22Rv1 (cell line): ENCODE data around the gene CEP164.

Experiments
- H3K27ac ChIP-seq: fragments of 450-650 bp; 2 replicates; pipeline ENCODE4 v1.5.1; 2017
- ZFX ChIP-seq: fragments of 450-650 bp; IDR thresholded peaks from 2 replicates; pipeline ENCODE4 v1.6.1; 2017; ENCODE audit warnings: antibody characterized with exemption, borderline replicate concordance
- TF ChIP-seq, protein P1 (sequence below): fragments of 450-650 bp; IDR thresholded peaks from 2 replicates; pipeline ENCODE4 v1.5.1; 2017; ENCODE audit warnings: mild to moderate bottlenecking

CEP164 gene

GRCh38 chr11:117305145-117305544, 22.5 kb upstream of the CEP164 start:
- H3K27ac ChIP-seq, result no peak overlapping the region
- TF ChIP-seq ZFX, result no peak
- TF ChIP-seq, protein P1, sequence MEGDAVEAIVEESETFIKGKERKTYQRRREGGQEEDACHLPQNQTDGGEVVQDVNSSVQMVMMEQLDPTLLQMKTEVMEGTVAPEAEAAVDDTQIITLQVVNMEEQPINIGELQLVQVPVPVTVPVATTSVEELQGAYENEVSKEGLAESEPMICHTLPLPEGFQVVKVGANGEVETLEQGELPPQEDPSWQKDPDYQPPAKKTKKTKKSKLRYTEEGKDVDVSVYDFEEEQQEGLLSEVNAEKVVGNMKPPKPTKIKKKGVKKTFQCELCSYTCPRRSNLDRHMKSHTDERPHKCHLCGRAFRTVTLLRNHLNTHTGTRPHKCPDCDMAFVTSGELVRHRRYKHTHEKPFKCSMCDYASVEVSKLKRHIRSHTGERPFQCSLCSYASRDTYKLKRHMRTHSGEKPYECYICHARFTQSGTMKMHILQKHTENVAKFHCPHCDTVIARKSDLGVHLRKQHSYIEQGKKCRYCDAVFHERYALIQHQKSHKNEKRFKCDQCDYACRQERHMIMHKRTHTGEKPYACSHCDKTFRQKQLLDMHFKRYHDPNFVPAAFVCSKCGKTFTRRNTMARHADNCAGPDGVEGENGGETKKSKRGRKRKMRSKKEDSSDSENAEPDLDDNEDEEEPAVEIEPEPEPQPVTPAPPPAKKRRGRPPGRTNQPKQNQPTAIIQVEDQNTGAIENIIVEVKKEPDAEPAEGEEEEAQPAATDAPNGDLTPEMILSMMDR, result no peak

DNA sequence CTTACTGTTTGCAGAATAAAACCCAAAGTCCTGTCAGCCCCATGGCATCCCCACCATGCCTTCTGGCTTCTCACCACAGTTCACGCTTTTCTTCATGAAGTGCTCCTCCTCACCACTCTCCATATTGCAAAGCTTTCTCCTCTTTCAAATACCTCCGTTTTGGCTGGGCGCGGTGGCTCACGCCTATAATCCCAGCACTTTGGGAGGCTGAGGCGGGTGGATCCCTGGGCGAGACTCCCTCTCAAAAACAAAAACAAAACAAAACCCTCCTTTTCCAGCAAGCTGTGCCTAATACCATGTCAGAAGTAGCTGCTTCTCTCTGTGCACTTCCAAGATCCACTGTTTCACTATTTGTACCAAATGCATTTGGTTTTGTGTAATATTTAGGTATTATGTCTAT, 18.3 kb upstream of the CEP164 start:
- no peak overlapping the region for H3K27ac ChIP-seq
- TF ChIP-seq ZFX, result no peak
- TF ChIP-seq, protein P1, result no peak

GRCh38 chr11:117313091-117313490, 14.6 kb upstream of the CEP164 start:
- no peak overlapping the region for H3K27ac ChIP-seq
- TF ChIP-seq ZFX, result no peak
- TF ChIP-seq, protein P1, result no peak

DNA sequence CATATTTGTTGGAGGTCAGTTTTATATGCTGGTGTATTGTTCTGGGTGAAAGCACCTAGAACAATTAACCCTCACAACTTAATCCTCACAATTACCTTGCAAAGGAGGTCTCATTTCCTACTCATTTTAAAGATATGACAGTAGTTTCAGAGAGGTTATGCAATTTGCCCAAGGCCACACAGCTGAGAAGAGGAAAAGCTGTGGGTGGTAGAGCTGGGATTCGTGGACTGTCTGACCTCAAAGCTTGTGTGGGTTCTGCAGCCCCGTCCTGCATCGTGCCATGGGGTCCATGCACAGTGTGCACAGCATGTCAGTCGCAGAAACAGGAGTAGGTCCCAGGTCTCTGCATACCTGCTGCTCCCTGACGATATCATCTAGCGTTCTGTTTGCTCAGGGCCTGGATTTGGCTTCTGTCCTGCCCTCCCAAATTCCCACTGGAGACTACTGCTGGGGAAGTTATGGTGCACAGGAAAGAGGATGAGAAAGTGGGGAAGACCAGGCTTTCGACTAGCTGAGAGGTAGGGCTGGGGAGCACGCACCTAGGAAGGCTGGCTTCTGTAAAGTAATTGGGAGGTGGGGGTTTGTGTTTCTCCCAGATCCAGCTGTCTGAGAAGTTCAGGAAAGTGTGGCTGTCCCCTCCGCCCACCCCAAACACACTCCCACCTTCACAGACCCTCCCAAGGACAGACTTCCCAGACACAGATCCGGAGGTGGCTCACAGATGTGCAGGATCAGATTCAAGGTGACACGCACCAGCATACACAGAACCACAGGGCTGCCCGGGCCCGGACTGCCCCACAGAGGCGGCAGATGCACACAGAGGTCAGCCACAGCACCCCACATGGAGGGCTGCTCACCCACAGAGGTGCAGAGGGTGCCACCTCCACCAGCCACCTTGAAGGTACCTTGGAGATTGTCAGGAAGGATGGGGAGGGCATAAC, 13.6 kb upstream of the CEP164 start:
- H3K27ac ChIP-seq, result no peak overlapping the region
- TF ChIP-seq ZFX, result no peak
- TF ChIP-seq, protein P1, result no peak

DNA sequence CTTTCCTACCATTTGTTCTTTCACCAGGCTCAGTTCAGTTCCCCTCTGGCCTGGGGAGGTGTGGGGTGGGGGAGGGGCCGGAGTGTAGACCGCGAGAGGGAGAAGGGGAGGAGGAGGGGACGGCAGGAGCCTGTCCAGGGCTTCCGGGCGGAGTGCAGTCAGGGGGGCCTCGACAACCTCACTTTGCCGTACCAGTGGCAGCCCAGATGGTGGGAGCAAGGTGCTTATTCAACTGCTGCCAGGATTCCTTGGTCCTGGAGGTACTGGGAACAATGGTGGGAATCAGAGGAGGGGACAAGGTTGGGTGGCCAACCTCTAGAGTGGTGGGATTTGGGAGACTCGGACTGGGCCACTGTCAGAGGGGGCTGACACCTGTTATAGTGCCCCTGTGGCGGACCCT, 12.8 kb upstream of the CEP164 start:
- H3K27ac ChIP-seq, result no peak overlapping the region
- TF ChIP-seq ZFX, result no peak
- TF ChIP-seq, protein P1, result no peak

- H3K27ac ChIP-seq, result peak overlapping the region; percentile 41
- TF ChIP-seq, protein P1, result no peak
Measured at GRCh38 chr11:117315285-117316196, 12.1 kb upstream of the CEP164 start.
